Common myeloid progenitor, CD34-positive (primary cell): ENCODE data around the gene SEPTIN3.

Experiments
- CTCF ChIA-PET: fragments of 350-600 bp; sonication (Branson Sonifier 250); formaldehyde crosslinking; loops from one replicate; lab custom pipeline; 2021; ENCODE audit warnings: antibody characterized with exemption; lab: Charles Lee
- POLR2A ChIA-PET: fragments of 350-600 bp; sonication (Branson Sonifier 250); formaldehyde crosslinking; loops from one replicate; lab custom pipeline; 2021; ENCODE audit warnings: antibody characterized with exemption; lab: Charles Lee
- DNase-seq, 3 donors: peaks; one replicate each; pipeline versions ENCODE4 v3.0.0 to v3.0.0-alpha.2; 2013
- H3K27ac ChIP-seq, 2 experiments: 1 replicate in 1 of 2; 2 replicates in 1 of 2; pipeline ENCODE4 v1.7.0; 2013; ENCODE audit warnings: inconsistent platforms in 2 of 2, low read length in 2 of 2, mild to moderate bottlenecking in 2 of 2, low read depth in 1 of 2, moderate library complexity in 1 of 2; ENCODE audit not compliant: severe bottlenecking in 2 of 2, insufficient read depth in 1 of 2, poor library complexity in 1 of 2
- H3K27me3 ChIP-seq, 5 experiments: replicated peaks in 2 of 5; 1 replicate in 3 of 5; 2 replicates in 2 of 5; pipeline versions ENCODE4 v1.6.1 to v1.7.0; 2013; ENCODE audit warnings: low read length in 4 of 5, mild to moderate bottlenecking in 2 of 5, moderate library complexity in 2 of 5, inconsistent platforms in 1 of 5; ENCODE audit not compliant: insufficient read depth in 5 of 5, control insufficient read depth in 4 of 5
- H3K36me3 ChIP-seq, 4 experiments: 1 replicate in 2 of 4; 2 replicates in 2 of 4; pipeline versions ENCODE4 v1.6.1 to v1.7.0; 2013; ENCODE audit warnings: low read length in 3 of 4, control low read depth in 1 of 4, mild to moderate bottlenecking in 1 of 4; ENCODE audit not compliant: control insufficient read depth in 4 of 4, insufficient read depth in 4 of 4
- H3K4me1 ChIP-seq, 4 experiments: 1 replicate in 3 of 4; 2 replicates in 1 of 4; pipeline versions ENCODE4 v1.6.1 to v1.7.1; 2013; ENCODE audit warnings: low read length in 3 of 4, mild to moderate bottlenecking in 3 of 4, control low read depth in 1 of 4, inconsistent platforms in 1 of 4, moderate library complexity in 1 of 4; ENCODE audit not compliant: control insufficient read depth in 4 of 4, insufficient read depth in 4 of 4; ENCODE audit errors: control extremely low read depth in 1 of 4
- H3K4me3 ChIP-seq, 7 experiments: 1 replicate in 4 of 7; 2 replicates in 3 of 7; pipeline versions ENCODE4 v1.5.1 to v1.7.0; 2013; ENCODE audit warnings: mild to moderate bottlenecking in 7 of 7, low read length in 6 of 7, moderate library complexity in 6 of 7, inconsistent platforms in 2 of 7, low read depth in 2 of 7, control low read depth in 1 of 7; ENCODE audit not compliant: insufficient read depth in 4 of 7, control insufficient read depth in 1 of 7; ENCODE audit errors: extremely low read depth in 1 of 7
- H3K9me3 ChIP-seq, 5 experiments: 1 replicate in 4 of 5; 2 replicates in 1 of 5; pipeline versions ENCODE4 v1.6.1 to v1.7.1; 2013; ENCODE audit warnings: low read length in 4 of 5, mild to moderate bottlenecking in 2 of 5, inconsistent platforms in 1 of 5, low read depth in 1 of 5, moderate library complexity in 1 of 5; ENCODE audit not compliant: control insufficient read depth in 4 of 5, insufficient read depth in 2 of 5; ENCODE audit errors: control extremely low read depth in 1 of 5
- WGBS: methylation state at CpG from one replicate; pipeline ENCODE4 v1.1.5; 2013; ENCODE audit not compliant: insufficient coverage; 5-methylcytosine and 5-hydroxymethylcytosine counted together

The SEPTIN3 gene

DNA sequence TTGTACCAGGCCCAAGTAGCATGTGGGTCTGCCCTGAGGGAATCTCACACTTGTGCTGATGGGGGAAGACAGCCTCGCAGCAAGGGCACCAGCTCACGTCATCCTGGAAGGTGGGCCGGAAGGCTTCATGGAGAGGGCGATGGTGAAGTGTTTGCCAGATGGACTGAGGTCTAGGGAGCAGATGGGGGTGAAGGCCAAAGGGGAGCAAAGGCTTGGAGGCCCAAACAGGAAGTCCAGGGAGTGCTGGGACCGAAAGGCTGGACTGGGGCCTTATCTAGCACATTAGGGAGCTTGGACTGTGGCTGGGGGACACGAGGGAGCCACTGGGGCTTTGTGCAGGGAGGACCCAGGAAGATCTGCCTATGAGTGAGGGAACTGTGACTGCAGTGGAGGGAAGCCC lies 41.4 kb upstream of the SEPTIN3 start:
- H3K27me3 ChIP-seq, result peaks cover 0 to 41% (median 8%) of the 10 kb centered on the region in 5 experiments
- no peak overlapping the region for H3K4me3 ChIP-seq
- no peak for DNase-seq
- peaks cover 0 to 6% (median 0%) of the 10 kb centered on the region in 4 experiments for H3K36me3 ChIP-seq
- WGBS, result 92% methylated on average over 6 of the region's 6 CpGs
- ChIA-PET POLR2A (no interaction called here), CTCF (interaction anchor here (0.8 to 1.6 kb wide), 3 partner anchors 8 to 34 kb away, joined by 3 to 5 read pairs (median 3); no protein-coding TSS in a partner anchor)
- peaks cover 0 to 17% (median 11%) of the 10 kb centered on the region in 4 experiments for H3K4me1 ChIP-seq
- H3K27ac ChIP-seq, result no peak overlapping the region
- no peaks in the 10 kb centered on the region for H3K9me3 ChIP-seq

DNA sequence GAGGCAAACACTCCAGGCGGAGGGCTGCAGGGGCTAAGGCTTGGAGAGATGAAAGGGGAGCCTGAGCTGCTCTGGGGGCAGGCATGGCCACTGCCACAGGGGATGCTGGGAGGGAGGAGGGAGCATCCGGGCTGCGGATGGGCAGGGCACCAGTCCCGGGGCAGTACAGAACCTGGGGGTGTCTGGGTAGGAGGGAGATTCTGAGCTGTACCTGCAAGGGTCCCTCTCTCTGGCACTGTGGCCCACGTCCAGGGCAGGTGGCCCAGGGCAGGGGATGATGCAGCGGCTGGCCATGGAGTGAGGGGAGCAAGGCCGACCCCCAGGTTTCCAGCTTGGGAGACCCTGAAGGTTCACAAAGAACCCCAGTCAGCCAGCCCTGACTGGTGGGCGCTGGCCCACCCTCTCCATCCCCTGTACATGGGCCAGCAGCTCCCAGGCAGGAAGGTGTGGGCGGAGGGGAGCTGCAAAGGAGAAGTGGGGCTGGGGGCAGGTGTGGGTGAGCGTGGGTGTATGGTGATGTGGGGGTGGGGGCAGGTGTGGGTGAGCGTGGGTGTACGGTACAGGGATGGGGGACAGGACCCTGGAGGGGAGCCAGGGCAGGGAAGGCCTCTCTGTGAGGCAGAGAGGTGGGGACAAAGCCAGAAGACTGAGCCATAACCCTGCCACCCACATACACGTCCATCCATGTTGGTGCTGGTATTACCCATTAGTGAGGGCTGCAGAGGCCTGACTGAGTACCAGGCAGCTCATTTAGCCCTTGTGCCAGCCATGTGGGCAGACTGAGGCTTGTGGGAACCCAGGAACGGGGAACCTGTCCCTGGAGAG lies 40.4 kb upstream of the SEPTIN3 start:
- no peak for DNase-seq
- CTCF ChIA-PET, result interaction anchor here (0.8 to 1.6 kb wide), 4 partner anchors 9 to 166 kb away, joined by 3 to 5 read pairs (median 3); no protein-coding TSS in a partner anchor
- Histone ChIP-seq H3K9me3 (no peaks in the 10 kb centered on the region), H3K36me3 (peaks cover 0 to 12% (median 0%) of the 10 kb centered on the region in 4 experiments), H3K4me1 (peaks cover 0 to 22% (median 18%) of the 10 kb centered on the region in 4 experiments), H3K27me3 (peaks cover 0 to 35% (median 8%) of the 10 kb centered on the region in 5 experiments), H3K4me3 (no peak overlapping the region), H3K27ac (no peak overlapping the region)
- WGBS, result 89% methylated on average over 11 of the region's 14 CpGs
- POLR2A ChIA-PET, result interaction anchor here (0.5 kb wide), 1 partner anchor 159 kb away, joined by 3 read pairs; no protein-coding TSS in a partner anchor

DNA sequence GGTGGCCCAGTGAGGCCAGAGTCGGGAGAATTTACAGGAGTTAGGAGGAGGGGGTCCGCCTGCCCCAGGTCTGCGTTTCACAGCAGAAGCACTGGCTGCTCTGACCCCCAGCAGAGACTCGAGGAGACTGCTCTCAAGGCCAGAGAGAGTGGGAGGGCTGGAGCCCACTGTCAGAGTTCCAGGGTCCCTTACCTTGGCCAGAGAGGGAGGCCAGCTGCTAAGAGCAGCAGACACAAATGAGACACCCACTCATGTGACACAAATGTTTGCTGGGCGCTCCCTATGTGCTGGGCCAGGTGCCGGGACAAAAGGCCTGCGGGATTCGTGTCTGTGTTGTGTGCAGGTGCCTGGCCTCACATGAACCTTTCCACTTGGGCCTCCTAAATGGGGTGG lies 39.8 kb upstream of the SEPTIN3 start:
- no peak overlapping the region for H3K27ac ChIP-seq
- WGBS, result 94% methylated on average over 8 of the region's 8 CpGs
- CTCF ChIA-PET, result interaction anchor here (1.6 kb wide), 1 partner anchor 11 kb away, joined by 5 read pairs; no protein-coding TSS in a partner anchor
- H3K4me1 ChIP-seq, result peaks cover 0 to 27% (median 21%) of the 10 kb centered on the region in 4 experiments
- POLR2A ChIA-PET, result interaction anchor here (0.5 kb wide), 1 partner anchor 160 kb away, joined by 3 read pairs; no protein-coding TSS in a partner anchor
- peaks cover 0 to 35% (median 8%) of the 10 kb centered on the region in 5 experiments for H3K27me3 ChIP-seq
- H3K4me3 ChIP-seq, result no peak overlapping the region
- no peaks in the 10 kb centered on the region for H3K9me3 ChIP-seq
- DNase-seq, result no peak
- H3K36me3 ChIP-seq, result peaks cover 0 to 15% (median 0%) of the 10 kb centered on the region in 4 experiments

DNA sequence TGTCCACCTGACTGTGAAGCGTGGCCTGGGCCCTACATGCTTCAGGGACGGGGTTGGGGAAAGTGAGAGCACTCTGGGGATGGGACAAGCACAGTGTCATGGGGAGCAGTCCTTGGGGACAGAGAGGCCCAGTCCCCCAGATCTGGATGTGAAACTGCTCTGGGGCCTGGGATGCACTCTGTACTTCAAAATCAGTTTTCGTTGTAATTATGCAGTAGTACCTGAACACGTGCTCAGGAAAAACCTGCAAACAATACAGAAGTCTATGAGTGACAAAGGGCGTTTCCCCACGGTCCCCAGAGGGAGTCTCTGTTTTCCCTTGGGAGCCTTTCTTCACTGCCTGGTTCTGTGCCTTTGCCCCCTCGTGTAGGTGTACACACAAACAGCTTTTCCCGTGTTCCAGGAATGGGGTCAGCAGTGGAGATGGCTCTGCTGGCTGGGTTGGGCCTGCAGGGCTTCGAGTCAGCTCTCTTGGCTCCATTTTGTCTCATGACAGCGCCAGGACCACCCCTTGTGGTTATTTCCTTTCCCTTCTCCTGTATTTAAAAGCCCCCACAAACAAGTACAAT lies 37.5 kb upstream of the SEPTIN3 start:
- POLR2A ChIA-PET, result no interaction called here

DNA sequence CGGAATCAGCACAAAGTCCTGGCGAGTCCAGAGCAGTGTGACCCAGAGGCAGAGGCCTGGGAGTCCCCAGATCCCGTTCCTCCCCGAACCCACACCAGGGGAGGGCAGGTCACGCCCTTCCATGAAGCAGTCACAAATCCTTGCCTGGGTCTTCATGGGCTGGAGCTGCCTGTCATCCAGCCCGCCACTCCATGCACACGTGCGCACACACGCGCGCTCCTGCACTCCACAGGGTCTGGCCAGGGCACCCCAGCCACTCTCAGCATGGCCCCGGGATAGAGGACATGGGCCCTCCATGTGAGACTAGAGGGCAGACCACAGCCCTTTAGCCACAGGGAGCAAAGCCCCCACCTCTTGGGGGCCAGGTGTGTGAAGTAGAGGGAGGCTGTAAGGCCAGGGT lies 36.9 kb upstream of the SEPTIN3 start:
- WGBS, result 98% methylated on average over 12 of the region's 12 CpGs
- ChIA-PET POLR2A (no interaction called here), CTCF (no interaction called here)
- Histone ChIP-seq H3K36me3 (peaks cover 0 to 28% (median 4%) of the 10 kb centered on the region in 4 experiments), H3K27me3 (peaks cover 0 to 11% (median 0%) of the 10 kb centered on the region in 5 experiments), H3K27ac (no peak overlapping the region), H3K9me3 (no peaks in the 10 kb centered on the region), H3K4me1 (peaks cover 0 to 15% (median 11%) of the 10 kb centered on the region in 4 experiments), H3K4me3 (no peak overlapping the region)
- DNase-seq, result no peak

More for the DNA sequence above, 37.5 kb upstream of the SEPTIN3 start:
- CTCF ChIA-PET, result no interaction called here
- WGBS, result 88% methylated on average over 9 of the region's 10 CpGs
- Histone ChIP-seq H3K36me3 (peaks cover 0 to 23% (median 1%) of the 10 kb centered on the region in 4 experiments), H3K4me1 (peaks cover 0 to 15% (median 11%) of the 10 kb centered on the region in 4 experiments), H3K9me3 (no peaks in the 10 kb centered on the region), H3K4me3 (no peak overlapping the region), H3K27ac (no peak overlapping the region), H3K27me3 (peaks cover 0 to 16% (median 0%) of the 10 kb centered on the region in 5 experiments)
- no peak for DNase-seq

DNA sequence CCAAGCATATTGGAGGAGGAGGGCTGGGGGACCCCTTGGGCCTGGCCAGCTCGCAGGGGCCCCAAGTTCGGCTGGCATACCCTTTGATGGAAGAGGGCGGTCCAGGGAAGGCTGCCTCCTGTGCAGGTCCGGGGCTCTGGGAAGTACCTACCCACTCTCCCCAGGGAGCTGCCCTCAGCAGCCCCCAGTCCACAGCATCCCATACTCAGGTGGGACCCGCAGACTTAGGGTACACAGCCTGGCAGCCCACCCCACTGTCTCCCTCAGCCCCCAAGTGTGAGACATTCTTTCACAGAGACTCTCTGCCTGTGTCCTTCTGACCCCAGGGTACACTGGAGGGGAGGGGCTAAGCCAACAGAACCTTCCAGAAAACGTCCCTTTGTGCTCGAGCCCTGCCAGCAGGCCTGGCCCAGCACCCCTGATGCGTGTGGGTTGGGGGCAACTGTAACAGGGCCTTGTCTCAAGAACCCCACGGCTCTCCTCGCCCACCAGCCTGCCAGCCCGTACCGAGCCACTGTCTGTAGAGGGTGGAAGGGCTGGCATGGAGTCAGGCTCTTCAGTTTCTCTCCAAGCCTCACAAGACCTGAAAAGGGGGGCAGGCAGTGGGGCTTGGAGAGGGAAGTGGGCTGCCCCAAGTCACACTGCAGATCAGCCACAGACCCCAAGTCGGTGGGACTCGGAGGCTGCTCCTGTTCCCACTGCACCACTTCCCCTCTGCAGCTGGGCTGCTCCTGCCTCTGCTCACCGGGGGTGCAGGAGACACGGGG lies 35.6 kb upstream of the SEPTIN3 start:
- Histone ChIP-seq H3K4me3 (no peak overlapping the region), H3K4me1 (peaks cover 0 to 14% (median 11%) of the 10 kb centered on the region in 4 experiments), H3K9me3 (no peaks in the 10 kb centered on the region), H3K36me3 (peaks cover 0 to 34% (median 6%) of the 10 kb centered on the region in 4 experiments), H3K27ac (no peak overlapping the region), H3K27me3 (no peaks in the 10 kb centered on the region)
- peak in 2 of 3 donors; percentile 74 to 76 for DNase-seq
- ChIA-PET POLR2A (interaction anchor here (1.0 kb wide), 1 partner anchor 8 kb away, joined by 3 read pairs; no protein-coding TSS in a partner anchor), CTCF (interaction anchor here (1.1 kb wide), 1 partner anchor 8 kb away, joined by 3 read pairs; no protein-coding TSS in a partner anchor)
- whole genome bisulfite sequencing, result 53% methylated on average over 14 of the region's 16 CpGs
